ENCODE results near the gene MUS81.
A peak's percentile ranks its signal among the peaks of the same experiment; 100 is the strongest.

MUS81 gene

DNA sequence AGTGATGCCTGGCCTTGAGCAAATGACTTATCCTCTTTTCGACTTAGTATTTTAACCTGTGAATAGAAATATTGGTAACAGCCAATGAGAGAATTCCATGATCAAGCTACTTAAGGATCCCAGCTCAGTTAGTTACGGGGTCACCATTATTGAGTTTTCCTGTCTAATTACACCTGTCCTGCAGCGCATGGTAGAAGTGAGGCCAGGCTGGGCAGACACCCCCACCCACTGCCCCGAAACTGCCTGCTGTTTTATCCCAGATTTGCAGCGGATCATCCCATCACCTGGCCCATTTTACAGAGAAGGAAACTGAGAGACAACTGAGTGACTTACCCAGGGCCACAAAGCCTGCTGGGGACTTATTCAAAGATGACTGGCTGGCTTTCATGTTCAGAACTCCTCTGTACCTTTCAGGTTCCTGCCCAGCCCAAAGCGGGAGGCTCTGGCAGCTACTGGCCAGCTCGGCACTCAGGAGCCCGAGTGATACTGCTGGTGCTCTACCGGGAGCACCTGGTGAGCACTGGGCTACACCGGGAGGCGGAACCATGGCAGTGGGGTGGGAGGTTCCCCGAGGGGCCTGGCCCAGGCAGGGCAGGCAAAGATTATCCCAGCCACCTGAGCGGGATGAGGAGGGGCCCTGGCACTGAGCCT lies 1.4 kb downstream of the MUS81 start:
- Mint-ChIP-seq H3K4me3 (peak overlapping the region; percentile 90 to 93 (median 92)), H3K36me3 (ENCODE audit: low read depth) (peaks cover 19% of the 10 kb centered on the region), H3K4me1 (peaks cover 17% of the 10 kb centered on the region), H3K27ac (peak overlapping the region; percentile 78 to 99 (median 97)), H3K9me3 (no peaks in the 10 kb centered on the region), H3K27me3 (ENCODE audit: low read depth) (no peaks in the 10 kb centered on the region)
- TF ChIP-seq, protein P1, sequence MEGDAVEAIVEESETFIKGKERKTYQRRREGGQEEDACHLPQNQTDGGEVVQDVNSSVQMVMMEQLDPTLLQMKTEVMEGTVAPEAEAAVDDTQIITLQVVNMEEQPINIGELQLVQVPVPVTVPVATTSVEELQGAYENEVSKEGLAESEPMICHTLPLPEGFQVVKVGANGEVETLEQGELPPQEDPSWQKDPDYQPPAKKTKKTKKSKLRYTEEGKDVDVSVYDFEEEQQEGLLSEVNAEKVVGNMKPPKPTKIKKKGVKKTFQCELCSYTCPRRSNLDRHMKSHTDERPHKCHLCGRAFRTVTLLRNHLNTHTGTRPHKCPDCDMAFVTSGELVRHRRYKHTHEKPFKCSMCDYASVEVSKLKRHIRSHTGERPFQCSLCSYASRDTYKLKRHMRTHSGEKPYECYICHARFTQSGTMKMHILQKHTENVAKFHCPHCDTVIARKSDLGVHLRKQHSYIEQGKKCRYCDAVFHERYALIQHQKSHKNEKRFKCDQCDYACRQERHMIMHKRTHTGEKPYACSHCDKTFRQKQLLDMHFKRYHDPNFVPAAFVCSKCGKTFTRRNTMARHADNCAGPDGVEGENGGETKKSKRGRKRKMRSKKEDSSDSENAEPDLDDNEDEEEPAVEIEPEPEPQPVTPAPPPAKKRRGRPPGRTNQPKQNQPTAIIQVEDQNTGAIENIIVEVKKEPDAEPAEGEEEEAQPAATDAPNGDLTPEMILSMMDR (IDR thresholded peaks at IDR 0.05; ENCODE audit: unreplicated experiment in 3 of 3), result no peak

GRCh38 chr11:65862191-65862735 lies 2.0 kb downstream of the MUS81 start:
- no peaks in the 10 kb centered on the region for H3K27me3 Mint-ChIP-seq (ENCODE audit: low read depth)
- H3K4me1 Mint-ChIP-seq, result peaks cover 15% of the 10 kb centered on the region
- no peaks in the 10 kb centered on the region for H3K9me3 Mint-ChIP-seq
- peaks cover 23% of the 10 kb centered on the region for H3K36me3 Mint-ChIP-seq (ENCODE audit: low read depth)
- H3K27ac Mint-ChIP-seq, result no peak overlapping the region
- TF ChIP-seq, protein P1 (IDR thresholded peaks at IDR 0.05; ENCODE audit: unreplicated experiment in 3 of 3), result no peak
- peak overlapping the region; percentile 52 to 93 (median 79) for H3K4me3 Mint-ChIP-seq

GRCh38 chr11:65862941-65863888 lies 3.0 kb downstream of the MUS81 start:
- H3K9me3 Mint-ChIP-seq, result no peaks in the 10 kb centered on the region
- peaks cover 33% of the 10 kb centered on the region for H3K36me3 Mint-ChIP-seq (ENCODE audit: low read depth)
- H3K4me1 Mint-ChIP-seq, result peaks cover 14% of the 10 kb centered on the region

GRCh38 chr11:65863889-65864705 lies 3.9 kb downstream of the MUS81 start:
- TF ChIP-seq, protein P1 (IDR thresholded peaks at IDR 0.05; ENCODE audit: unreplicated experiment in 3 of 3), result no peak
- Mint-ChIP-seq H3K36me3 (ENCODE audit: low read depth) (peaks cover 34% of the 10 kb centered on the region), H3K27ac (no peak overlapping the region), H3K4me3 (no peak overlapping the region), H3K27me3 (ENCODE audit: low read depth) (no peaks in the 10 kb centered on the region), H3K4me1 (peaks cover 10% of the 10 kb centered on the region), H3K9me3 (no peaks in the 10 kb centered on the region)

More at GRCh38 chr11:65862941-65863888, 3.0 kb downstream of the MUS81 start:
- TF ChIP-seq, protein P1 (IDR thresholded peaks at IDR 0.05; ENCODE audit: unreplicated experiment in 3 of 3), result no peak
- H3K27ac Mint-ChIP-seq, result no peak overlapping the region
- H3K4me3 Mint-ChIP-seq, result peak overlapping the region; percentile 52 to 93 (median 79)
- H3K27me3 Mint-ChIP-seq (ENCODE audit: low read depth), result no peaks in the 10 kb centered on the region

DNA sequence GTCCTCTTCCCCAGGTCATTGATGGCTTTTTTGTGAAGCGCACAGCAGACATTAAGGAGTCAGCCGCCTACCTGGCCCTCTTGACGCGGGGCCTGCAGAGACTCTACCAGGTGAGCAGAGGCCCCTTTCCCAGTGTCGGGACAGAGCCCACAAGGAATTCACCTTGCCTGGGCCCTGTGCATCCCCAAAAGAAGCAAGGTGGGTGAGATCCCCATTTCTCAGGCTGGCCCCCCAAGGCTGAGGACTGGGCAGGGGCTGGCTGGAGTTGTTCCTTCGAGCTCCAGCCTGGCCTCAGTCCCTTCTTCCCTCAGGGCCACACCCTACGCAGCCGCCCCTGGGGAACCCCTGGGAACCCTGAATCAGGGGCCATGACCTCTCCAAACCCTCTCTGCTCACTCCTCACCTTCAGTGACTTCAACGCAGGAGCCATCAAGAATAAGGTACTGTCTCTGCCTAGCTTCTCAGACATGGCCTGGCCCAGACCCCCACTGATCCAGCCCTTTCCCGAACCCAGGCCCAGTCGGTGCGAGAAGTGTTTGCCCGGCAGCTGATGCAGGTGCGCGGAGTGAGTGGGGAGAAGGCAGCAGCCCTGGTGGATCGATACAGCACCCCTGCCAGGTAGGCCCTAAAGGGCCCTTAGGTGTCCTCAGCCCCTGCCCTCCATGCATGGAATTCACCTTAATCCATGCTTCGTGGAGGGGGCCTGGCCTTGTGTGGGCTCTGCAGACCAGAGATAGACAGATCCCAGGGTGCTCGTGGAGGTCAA lies 4.7 kb downstream of the MUS81 start:
- Mint-ChIP-seq H3K4me1 (peaks cover 9% of the 10 kb centered on the region), H3K27ac (no peak overlapping the region), H3K4me3 (peak overlapping the region in 1 of 3 experiments; percentile 21), H3K9me3 (no peaks in the 10 kb centered on the region), H3K27me3 (ENCODE audit: low read depth) (no peaks in the 10 kb centered on the region), H3K36me3 (ENCODE audit: low read depth) (peaks cover 34% of the 10 kb centered on the region)
- TF ChIP-seq, protein P1 (IDR thresholded peaks at IDR 0.05; ENCODE audit: unreplicated experiment in 3 of 3), result no peak

Data from nephron (organoid).